GM19452 (cell line): Measurements from ENCODE around the gene MBD1.
A peak's percentile ranks its signal among the peaks of the same experiment; 100 is the strongest.
"Not testable (repeated sequence)": the region's sequence is repeated elsewhere in the genome, so short reads cannot be mapped to it uniquely, and the experiment has no call there.

Experiments used
- ATAC-seq: cut with Tn5 transposase; IDR thresholded peaks from one replicate; pipeline ENCODE4 v1.9.1; 2021; ENCODE audit not compliant: unreplicated experiment

MBD1 gene

GRCh38 chr18:50281295-50281971 lies at the start of gene MBD1:
Gene MBD1, minus strand, starts transcription at chr18:50281523. Its CDS starts 1,531 bp downstream, at chr18:50279992.
- ATAC-seq = peak; percentile 90

- no peak for ATAC-seq
These were observed 48.9 kb upstream of the MBD1 start for GRCh38 chr18:50330176-50330575.

- no peak for ATAC-seq
These were observed 46.7 kb upstream of the MBD1 start for GRCh38 chr18:50327983-50328382.

GRCh38 chr18:50320719-50321118 lies 39.4 kb upstream of the MBD1 start:
- peak; percentile 56 for ATAC-seq

- ATAC-seq = peak; percentile 79
These were observed 34.0 kb upstream of the MBD1 start for GRCh38 chr18:50315100-50315871.

GRCh38 chr18:50313873-50314460 lies 32.6 kb upstream of the MBD1 start:
- no peak for ATAC-seq

GRCh38 chr18:50313031-50313607 lies 31.8 kb upstream of the MBD1 start:
- ATAC-seq = peak; percentile 14

GRCh38 chr18:50312296-50313030 lies 31.1 kb upstream of the MBD1 start:
- ATAC-seq = peak; percentile 56

- no peak for ATAC-seq
These were observed 30.3 kb upstream of the MBD1 start for GRCh38 chr18:50311650-50312049.

- no peak for ATAC-seq
These were observed 28.8 kb upstream of the MBD1 start for GRCh38 chr18:50310080-50310479.

GRCh38 chr18:50308851-50309250 lies 27.5 kb upstream of the MBD1 start:
- not testable (repeated sequence) for ATAC-seq

GRCh38 chr18:50307738-50308470 lies 26.6 kb upstream of the MBD1 start:
- ATAC-seq = peak; percentile 88

- ATAC-seq = no peak
These were observed 26.0 kb upstream of the MBD1 start for GRCh38 chr18:50307400-50307737.

- ATAC-seq = no peak
These were observed 25.6 kb upstream of the MBD1 start for GRCh38 chr18:50306944-50307343.

GRCh38 chr18:50301074-50301473 lies 19.8 kb upstream of the MBD1 start:
- ATAC-seq = no peak

GRCh38 chr18:50299626-50300388 lies 18.5 kb upstream of the MBD1 start:
- ATAC-seq = no peak

GRCh38 chr18:50298443-50299284 lies 17.3 kb upstream of the MBD1 start:
- ATAC-seq = no peak

- peak; percentile 100 for ATAC-seq
These were observed 16.5 kb upstream of the MBD1 start for GRCh38 chr18:50297621-50298442.
